MM.1S (cell line): ENCODE data around the gene BACH2.

Source experiments
- DNase-seq: peaks from one replicate; pipeline ENCODE4 v3.0.0-alpha.2; 2015
- H2AFZ ChIP-seq: fragments of 300-600 bp; sonication (generic); 2 replicates; pipeline ENCODE4 v1.6.0; 2016; ENCODE audit warnings: antibody characterized with exemption, low read length
- H3F3A ChIP-seq: fragments of 300-600 bp; sonication (generic); 2 replicates; pipeline ENCODE4 v1.6.1; 2016; ENCODE audit warnings: mild to moderate bottlenecking, antibody characterized with exemption, low read length, moderate library complexity, mixed read lengths; ENCODE audit not compliant: insufficient read depth
- H3K27ac ChIP-seq: fragments of 300-600 bp; sonication (generic); 2 replicates; pipeline ENCODE4 v1.5.1; 2016; ENCODE audit warnings: mild to moderate bottlenecking, low read length
- H3K27me3 ChIP-seq: fragments of 300-600 bp; sonication (generic); replicated peaks from 2 replicates; pipeline ENCODE4 v1.6.0; 2016; ENCODE audit warnings: low read length; ENCODE audit not compliant: insufficient read depth
- H3K36me3 ChIP-seq: fragments of 300-600 bp; sonication (generic); replicated peaks from 2 replicates; pipeline ENCODE4 v1.6.1; 2016; ENCODE audit warnings: mild to moderate bottlenecking, low read length, mixed read lengths; ENCODE audit not compliant: insufficient read depth
- H3K4me1 ChIP-seq: fragments of 300-600 bp; sonication (generic); 2 replicates; pipeline ENCODE4 v1.6.1; 2016; ENCODE audit warnings: low read length, mixed read lengths
- H3K4me2 ChIP-seq: fragments of 300-600 bp; sonication (generic); 2 replicates; pipeline ENCODE4 v1.6.0; 2016; ENCODE audit warnings: low read depth, low read length
- H3K4me3 ChIP-seq: fragments of 300-600 bp; sonication (generic); 2 replicates; pipeline ENCODE4 v1.5.1; 2016; ENCODE audit warnings: low read length, mixed read lengths
- H3K79me2 ChIP-seq: fragments of 300-600 bp; sonication (generic); 2 replicates; pipeline ENCODE4 v1.6.1; 2016; ENCODE audit warnings: mixed run types, low read length, mixed read lengths
- H3K9ac ChIP-seq: fragments of 300-600 bp; sonication (generic); 2 replicates; pipeline ENCODE4 v1.6.1; 2016; ENCODE audit warnings: low read length, mixed read lengths
- H3K9me2 ChIP-seq: fragments of 300-600 bp; sonication (generic); replicated peaks from 2 replicates; pipeline ENCODE4 v1.6.1; 2016; ENCODE audit warnings: mild to moderate bottlenecking, low read length, mixed read lengths; ENCODE audit not compliant: insufficient read depth
- H3K9me3 ChIP-seq: fragments of 300-600 bp; sonication (generic); replicated peaks from 2 replicates; pipeline ENCODE4 v1.6.1; 2016; ENCODE audit warnings: mild to moderate bottlenecking, low read length, mixed read lengths; ENCODE audit not compliant: insufficient read depth
- H4K20me1 ChIP-seq: fragments of 300-600 bp; sonication (generic); 2 replicates; pipeline ENCODE4 v1.6.1; 2016; ENCODE audit warnings: mild to moderate bottlenecking, low read length, moderate library complexity, mixed read lengths; ENCODE audit not compliant: insufficient read depth
- CTCF ChIP-seq: fragments of 300-600 bp; sonication (generic); IDR thresholded peaks from 2 replicates; pipeline ENCODE4 v1.5.1; 2016; ENCODE audit warnings: antibody characterized with exemption, low read length, mixed read lengths
- EZH2 ChIP-seq: fragments of 300-600 bp; sonication (generic); optimal IDR thresholded peaks from 2 replicates; pipeline ENCODE3; 2017; ENCODE audit warnings: low read depth, mild to moderate bottlenecking, antibody characterized with exemption, low read length, mixed read lengths
- EZH2phosphoT487 ChIP-seq: fragments of 300-600 bp; sonication (generic); IDR thresholded peaks from 2 replicates; pipeline ENCODE4 v1.6.1; 2018; ENCODE audit warnings: antibody characterized with exemption, low read length

The BACH2 gene

GRCh38 chr6:90154755-90155470 is 141.7 kb downstream of the BACH2 start:
- TF ChIP-seq EZH2 (no peak), CTCF (no peak), EZH2phosphoT487 (no peak)
- Histone ChIP-seq H3K4me2 (no peak overlapping the region), H3K9me2 (no peaks in the 10 kb centered on the region), H3K36me3 (no peaks in the 10 kb centered on the region), H3K4me3 (no peak overlapping the region), H2AFZ (no peak overlapping the region), H3F3A (no peaks in the 10 kb centered on the region), H3K4me1 (no peaks in the 10 kb centered on the region), H3K27me3 (no peaks in the 10 kb centered on the region), H3K9me3 (no peaks in the 10 kb centered on the region), H3K79me2 (no peaks in the 10 kb centered on the region), H3K9ac (no peak overlapping the region), H3K27ac (no peak overlapping the region), H4K20me1 (no peaks in the 10 kb centered on the region)
- no peak for DNase-seq

GRCh38 chr6:90151576-90152422 is 144.8 kb downstream of the BACH2 start:
- Histone ChIP-seq H3K4me1 (no peaks in the 10 kb centered on the region), H3K27me3 (no peaks in the 10 kb centered on the region), H3K27ac (no peak overlapping the region), H4K20me1 (no peaks in the 10 kb centered on the region), H3K36me3 (no peaks in the 10 kb centered on the region), H3K79me2 (no peaks in the 10 kb centered on the region), H3K9me2 (no peaks in the 10 kb centered on the region), H2AFZ (no peak overlapping the region), H3K9me3 (no peaks in the 10 kb centered on the region), H3K4me2 (no peak overlapping the region), H3K4me3 (no peak overlapping the region), H3K9ac (no peak overlapping the region), H3F3A (no peaks in the 10 kb centered on the region)
- TF ChIP-seq EZH2phosphoT487, result no peak
- no peak for TF ChIP-seq CTCF
- TF ChIP-seq EZH2, result no peak
- DNase-seq, result no peak

- H3K27ac ChIP-seq, result no peak overlapping the region
- no peak for DNase-seq
- no peaks in the 10 kb centered on the region for H3F3A ChIP-seq
- no peak overlapping the region for H3K9ac ChIP-seq
- no peaks in the 10 kb centered on the region for H4K20me1 ChIP-seq
- no peaks in the 10 kb centered on the region for H3K36me3 ChIP-seq
- no peaks in the 10 kb centered on the region for H3K9me3 ChIP-seq
- H3K79me2 ChIP-seq, result no peaks in the 10 kb centered on the region; the same call in 1 of the 2 replicates
- no peak overlapping the region for H2AFZ ChIP-seq
- H3K4me3 ChIP-seq, result no peak overlapping the region
- no peaks in the 10 kb centered on the region for H3K9me2 ChIP-seq
- H3K4me2 ChIP-seq, result no peak overlapping the region
- peaks cover 12% of the 10 kb centered on the region for H3K4me1 ChIP-seq
- TF ChIP-seq EZH2phosphoT487, result no peak
- no peak for TF ChIP-seq CTCF
- TF ChIP-seq EZH2, result no peak
- no peaks in the 10 kb centered on the region for H3K27me3 ChIP-seq
Observed at GRCh38 chr6:90149280-90149679, 147.4 kb downstream of the BACH2 start.
